Upper lobe of left lung (tissue), 6 donors: ENCODE data around the gene SLC25A21. TPM values are rescaled to one million over a fixed set of nuclear protein-coding genes. Genes with fewer than 3 reads are reported as not detected.

Experiments
- ATAC-seq, 2 donors: fragments of 200-7000 bp; cut with Tn5 transposase; one replicate each; pipeline ENCODE4 v1.9.1; 2022; ENCODE audit warnings: mild to moderate bottlenecking in 2 of 2, moderate library complexity in 2 of 2; ENCODE audit not compliant: low FRiP score in 2 of 2
- DNase-seq, 2 donors: peaks; one replicate each; pipeline ENCODE4 v3.0.0-alpha.2; 2019 to 2020
- H3K27ac ChIP-seq, 4 donors: fragments of 200-600 bp; sonication (generic); one replicate each; pipeline ENCODE4 v1.5.1; 2016 to 2019
- H3K27me3 ChIP-seq, 4 donors: fragments of 200-600 bp; sonication (generic); one replicate each; pipeline ENCODE4 v1.5.1; 2017 to 2019
- H3K36me3 ChIP-seq, 4 donors: fragments of 200-600 bp; sonication (generic); one replicate each; pipeline ENCODE4 v1.5.1; 2016 to 2019
- H3K4me1 ChIP-seq, 4 donors: fragments of 200-600 bp; sonication (generic); one replicate each; pipeline ENCODE4 v1.5.1; 2018 to 2019
- H3K4me3 ChIP-seq, 4 donors: fragments of 200-600 bp; sonication (generic); one replicate each; pipeline ENCODE4 v1.5.1; 2017 to 2019; ENCODE audit warnings: mild to moderate bottlenecking in 2 of 4, moderate library complexity in 1 of 4
- H3K9me3 ChIP-seq, 4 donors: fragments of 200-600 bp; sonication (generic); one replicate each; pipeline ENCODE4 v1.5.1; 2018 to 2019
- EP300 ChIP-seq, 4 donors: sonication (generic); formaldehyde crosslinking; IDR thresholded peaks; one replicate each; pipeline ENCODE4 v1.5.1; 2017; ENCODE audit warnings: antibody characterized with exemption in 4 of 4, control low read depth in 2 of 4
- POLR2A ChIP-seq, 4 donors: fragments of 450-650 bp; IDR thresholded peaks; one replicate each; pipeline ENCODE4 v1.5.1; 2016 to 2017; ENCODE audit warnings: antibody characterized with exemption in 4 of 4, mild to moderate bottlenecking in 2 of 4
- POLR2AphosphoS5 ChIP-seq, 2 donors: sonication (generic); formaldehyde crosslinking; IDR thresholded peaks; one replicate each; pipeline ENCODE4 v1.5.1; 2017; ENCODE audit warnings: antibody characterized with exemption in 2 of 2
- WGBS, 2 donors: methylation state at CpG; one replicate each; pipeline ENCODE4 v1.1.5; 2017 to 2018; 5-methylcytosine and 5-hydroxymethylcytosine counted together
- total RNA-seq, 6 donors: library from RNA; depleted of rRNA in 4 of 6; stranded (reverse); fragments of >200 nt in 4 of 6; gene quantifications; one replicate each; pipeline versions ENCODE4 v1.1.0 to v1.2.1, GENCODE V29; 2016 to 2021
- TF ChIP-seq, protein P1 (sequence below), 6 experiments: fragments of 450-650 bp in 4 of 6; fragments of 200-600 bp in 2 of 6; sonication (generic) in 2 of 6; IDR thresholded peaks; one replicate each; pipeline ENCODE4 v1.5.1; 2016 to 2019; ENCODE audit warnings: antibody characterized with exemption in 6 of 6
- donor health status: DM: no; HTN: no; CAD: no; lungs with moderate emphysema.
- donor health status: DM: no; HTN: yes; CAD: no; lungs with severe emphysema.

Gene SLC25A21
- total RNA-seq, 6 donors from 2014 or later: 0.15 to 1.7 (median 0.30) TPM; not detected in 3

DNA sequence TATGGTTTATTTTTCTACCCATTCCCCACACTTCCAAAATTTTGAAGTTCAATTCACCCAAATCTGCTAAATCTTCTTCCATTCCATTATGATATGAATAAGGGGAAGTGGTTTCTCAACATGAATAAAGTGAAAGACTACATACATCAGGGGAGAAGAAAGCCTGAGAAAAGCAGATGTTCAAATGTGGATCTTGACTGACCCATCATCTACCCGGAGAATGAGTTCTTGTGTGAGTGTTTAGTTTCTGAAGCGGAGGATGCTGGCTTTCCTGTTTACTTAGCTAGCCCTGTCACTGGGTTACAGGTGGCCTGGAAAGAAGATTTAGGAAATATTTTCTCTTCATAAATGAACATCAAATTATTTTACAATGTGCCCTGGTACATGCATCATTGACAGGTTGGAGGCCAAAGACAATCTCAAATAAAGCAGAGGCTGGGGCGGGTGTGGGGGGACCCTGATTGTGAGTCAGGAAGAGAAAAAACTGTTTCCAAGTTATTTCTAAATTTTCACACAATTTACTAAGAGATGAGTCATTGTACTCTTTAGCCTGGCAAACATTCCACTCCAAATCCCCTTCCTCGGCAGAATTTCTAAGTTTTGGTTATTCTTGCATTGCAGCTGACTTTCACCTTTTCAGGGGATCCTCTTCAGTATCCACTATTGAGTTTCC lies 135.6 kb downstream of the SLC25A21 start:
- no peaks in the 10 kb centered on the region for H3K36me3 ChIP-seq
- TF ChIP-seq, protein P1, sequence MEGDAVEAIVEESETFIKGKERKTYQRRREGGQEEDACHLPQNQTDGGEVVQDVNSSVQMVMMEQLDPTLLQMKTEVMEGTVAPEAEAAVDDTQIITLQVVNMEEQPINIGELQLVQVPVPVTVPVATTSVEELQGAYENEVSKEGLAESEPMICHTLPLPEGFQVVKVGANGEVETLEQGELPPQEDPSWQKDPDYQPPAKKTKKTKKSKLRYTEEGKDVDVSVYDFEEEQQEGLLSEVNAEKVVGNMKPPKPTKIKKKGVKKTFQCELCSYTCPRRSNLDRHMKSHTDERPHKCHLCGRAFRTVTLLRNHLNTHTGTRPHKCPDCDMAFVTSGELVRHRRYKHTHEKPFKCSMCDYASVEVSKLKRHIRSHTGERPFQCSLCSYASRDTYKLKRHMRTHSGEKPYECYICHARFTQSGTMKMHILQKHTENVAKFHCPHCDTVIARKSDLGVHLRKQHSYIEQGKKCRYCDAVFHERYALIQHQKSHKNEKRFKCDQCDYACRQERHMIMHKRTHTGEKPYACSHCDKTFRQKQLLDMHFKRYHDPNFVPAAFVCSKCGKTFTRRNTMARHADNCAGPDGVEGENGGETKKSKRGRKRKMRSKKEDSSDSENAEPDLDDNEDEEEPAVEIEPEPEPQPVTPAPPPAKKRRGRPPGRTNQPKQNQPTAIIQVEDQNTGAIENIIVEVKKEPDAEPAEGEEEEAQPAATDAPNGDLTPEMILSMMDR (IDR thresholded peaks at IDR 0.05): no peak
- no peak for TF ChIP-seq POLR2A (IDR thresholded peaks at IDR 0.05)
- no peak for TF ChIP-seq EP300 (IDR thresholded peaks at IDR 0.05)
- TF ChIP-seq POLR2AphosphoS5 (IDR thresholded peaks at IDR 0.05): no peak
- H3K4me1 ChIP-seq: no peaks in the 10 kb centered on the region
- no peaks in the 10 kb centered on the region for H3K27me3 ChIP-seq
- 67 to 68% methylated on average over 4 of the region's 4 CpGs for whole genome bisulfite sequencing, 2 donors
- ATAC-seq (no peak), DNase-seq (no peak)
- H3K9me3 ChIP-seq: no peaks in the 10 kb centered on the region
- no peak overlapping the region for H3K4me3 ChIP-seq
- no peak overlapping the region for H3K27ac ChIP-seq

DNA sequence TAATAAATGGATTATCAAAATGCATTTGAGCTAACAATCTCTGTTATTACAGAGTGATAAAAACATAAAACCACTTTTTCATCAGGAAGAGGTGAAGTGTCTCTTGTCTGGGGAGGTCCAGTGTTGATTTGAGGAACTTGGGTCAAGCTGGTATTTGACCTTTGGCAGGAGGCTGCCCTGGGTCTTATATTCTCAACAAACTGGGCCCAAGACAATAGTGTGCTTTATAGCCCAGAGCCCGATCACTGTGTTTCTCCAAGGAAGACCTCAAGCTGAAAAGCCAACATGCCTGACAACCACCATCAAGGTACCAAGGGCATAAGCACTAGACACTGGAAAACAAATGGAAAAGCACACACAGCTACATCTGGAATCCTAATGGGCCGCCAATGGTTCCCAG lies 137.0 kb downstream of the SLC25A21 start:
- H3K9me3 ChIP-seq: no peaks in the 10 kb centered on the region
- no peaks in the 10 kb centered on the region for H3K4me1 ChIP-seq
- H3K27ac ChIP-seq: no peak overlapping the region
- no peaks in the 10 kb centered on the region for H3K36me3 ChIP-seq
- DNase-seq (no peak), ATAC-seq (no peak)
- TF ChIP-seq, protein P1 (IDR thresholded peaks at IDR 0.05): no peak
- TF ChIP-seq POLR2A (IDR thresholded peaks at IDR 0.05) (no peak), POLR2AphosphoS5 (IDR thresholded peaks at IDR 0.05) (no peak), EP300 (IDR thresholded peaks at IDR 0.05) (no peak)
- WGBS, 2 donors: 92 to 97% methylated on average over 2 of the region's 2 CpGs
- H3K27me3 ChIP-seq: no peaks in the 10 kb centered on the region
- H3K4me3 ChIP-seq: no peak overlapping the region

DNA sequence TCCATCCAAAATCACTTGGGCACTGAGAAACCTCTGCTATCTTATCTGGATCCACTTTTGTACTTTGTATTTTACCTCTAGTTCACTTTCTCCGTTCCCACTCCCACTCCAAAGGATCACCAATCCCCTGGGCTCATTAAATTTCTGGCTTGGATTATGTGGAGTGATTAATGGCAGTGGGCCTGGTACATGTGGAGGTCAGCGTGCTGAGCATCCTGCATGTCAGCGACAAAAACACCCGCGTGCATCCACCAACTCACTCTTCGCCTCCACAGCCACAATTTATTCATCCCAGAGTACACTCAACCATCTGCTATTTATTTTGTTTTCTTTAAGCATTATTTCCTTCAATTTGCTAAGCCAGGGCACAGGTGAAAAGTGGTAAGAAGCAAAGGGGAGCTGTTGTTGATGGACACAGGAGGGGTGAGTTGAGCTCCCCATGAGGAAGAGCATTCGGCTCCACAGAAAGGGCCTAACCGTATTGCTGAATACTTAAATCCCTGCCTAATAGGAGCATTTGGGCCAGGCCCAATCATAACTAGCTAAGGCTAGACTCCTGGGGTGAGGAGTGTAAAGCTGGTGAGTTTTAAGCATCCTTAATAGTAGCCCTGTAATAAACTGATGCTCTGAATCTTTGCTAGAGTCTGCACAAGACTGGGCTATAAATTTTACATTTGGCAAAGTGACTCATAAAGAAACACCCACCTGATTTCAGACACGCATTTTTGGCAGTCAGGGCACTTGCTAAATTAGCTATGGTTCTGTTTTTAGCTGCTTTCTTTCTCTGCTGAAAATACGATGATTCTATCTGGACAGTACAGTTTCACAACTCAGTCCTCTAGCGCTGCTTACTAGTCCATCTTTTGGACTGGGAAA lies 137.8 kb downstream of the SLC25A21 start:
- Histone ChIP-seq H3K4me1 (no peaks in the 10 kb centered on the region), H3K36me3 (no peaks in the 10 kb centered on the region), H3K9me3 (no peaks in the 10 kb centered on the region), H3K27ac (no peak overlapping the region), H3K4me3 (no peak overlapping the region), H3K27me3 (no peaks in the 10 kb centered on the region)
- no peak for ATAC-seq
- DNase-seq: no peak
- TF ChIP-seq EP300 (IDR thresholded peaks at IDR 0.05) (no peak), POLR2AphosphoS5 (IDR thresholded peaks at IDR 0.05) (no peak), POLR2A (IDR thresholded peaks at IDR 0.05) (no peak)
- TF ChIP-seq, protein P1 (IDR thresholded peaks at IDR 0.05): no peak
- 85 to 88% methylated on average over 11 of the region's 11 CpGs for WGBS, 2 donors

DNA sequence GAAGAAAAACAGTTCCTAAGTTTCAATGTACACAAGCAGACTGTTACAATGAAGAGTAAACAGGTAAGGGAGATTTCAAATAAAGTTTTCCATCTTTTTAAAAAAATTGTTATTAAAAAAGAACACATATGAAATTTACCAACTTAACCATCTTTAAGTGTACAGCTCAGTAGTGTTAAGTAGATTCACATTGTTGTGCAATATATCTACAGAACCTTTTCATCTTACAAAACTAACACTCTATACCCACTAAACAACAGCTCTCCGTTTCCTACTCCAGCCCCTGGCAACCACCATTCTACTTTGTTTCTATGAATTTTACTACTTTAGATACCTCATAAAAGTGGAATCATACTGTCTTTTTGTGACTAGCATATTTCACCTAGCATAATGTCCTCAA lies 139.5 kb downstream of the SLC25A21 start:
- no peaks in the 10 kb centered on the region for H3K27me3 ChIP-seq
- H3K4me1 ChIP-seq: no peaks in the 10 kb centered on the region
- H3K9me3 ChIP-seq: no peaks in the 10 kb centered on the region
- no peak for ATAC-seq
- H3K4me3 ChIP-seq: no peak overlapping the region
- DNase-seq: no peak
- no peak overlapping the region for H3K27ac ChIP-seq
- TF ChIP-seq, protein P1 (IDR thresholded peaks at IDR 0.05): no peak
- TF ChIP-seq POLR2A (IDR thresholded peaks at IDR 0.05): no peak
- no peak for TF ChIP-seq POLR2AphosphoS5 (IDR thresholded peaks at IDR 0.05)
- TF ChIP-seq EP300 (IDR thresholded peaks at IDR 0.05): no peak
- H3K36me3 ChIP-seq: no peaks in the 10 kb centered on the region
- WGBS, 2 donors: 59 to 72% methylated on average over 1 of the region's 1 CpG
